ENCODE measurements around the gene BMPR2. TPM values are rescaled to one million over a fixed set of nuclear protein-coding genes. Genes with fewer than 3 reads are reported as not detected.
"Not testable (repeated sequence)": the region's sequence is repeated elsewhere in the genome, so short reads cannot be mapped to it uniquely, and the experiment has no call there.

The BMPR2 gene
- total RNA-seq, 4 donors from 2014 or later: 37.8 to 53.3 (median 51.2) TPM

- Histone ChIP-seq H3K9me3 (no peaks in the 10 kb centered on the region), H3K4me1 (no peaks in the 10 kb centered on the region), H3K4me3 (no peak overlapping the region), H3K27ac (no peak overlapping the region), H3K36me3 (peaks cover 0 to 56% (median 0%) of the 10 kb centered on the region in 3 donors), H3K27me3 (no peaks in the 10 kb centered on the region)
- no peak for TF ChIP-seq EP300 (IDR thresholded peaks at IDR 0.05)
- TF ChIP-seq POLR2A (IDR thresholded peaks at IDR 0.05): no peak
- no peak for DNase-seq (ENCODE audit: low spot score in 2 of 2)
- WGBS, 2 donors: 92 to 97% methylated on average over 4 of the region's 4 CpGs
Measured at GRCh38 chr2:202555356-202555755, 179.2 kb downstream of the BMPR2 start.

DNA sequence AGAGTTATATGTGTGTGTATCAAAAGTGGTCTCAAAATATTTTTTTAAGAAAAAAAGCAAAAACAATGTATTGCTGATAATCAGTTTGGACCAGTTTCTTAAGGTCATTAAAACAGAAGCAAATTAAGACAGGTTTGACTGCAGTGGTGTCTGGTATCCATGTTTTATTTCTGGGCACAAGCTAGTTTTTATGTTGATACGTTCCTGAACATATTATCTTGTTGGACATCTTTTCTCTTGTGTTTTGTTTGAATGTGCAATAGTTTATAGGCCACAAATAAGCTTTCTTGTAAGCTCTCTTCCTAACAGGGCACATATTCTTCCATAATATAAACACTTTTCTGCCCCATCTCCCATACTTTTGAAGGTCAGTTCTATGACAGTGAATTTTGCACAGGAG lies 184.1 kb downstream of the BMPR2 start:
- H3K4me3 ChIP-seq: no peak overlapping the region
- no peaks in the 10 kb centered on the region for H3K27me3 ChIP-seq
- no peaks in the 10 kb centered on the region for H3K4me1 ChIP-seq
- H3K27ac ChIP-seq: no peak overlapping the region
- peaks cover 0 to 42% (median 0%) of the 10 kb centered on the region in 3 donors for H3K36me3 ChIP-seq
- no peaks in the 10 kb centered on the region for H3K9me3 ChIP-seq
- 55 to 68% methylated on average over 1 of the region's 1 CpG for WGBS, 2 donors
- TF ChIP-seq POLR2A (IDR thresholded peaks at IDR 0.05) (no peak), EP300 (IDR thresholded peaks at IDR 0.05) (no peak)
- TF ChIP-seq, protein P1, sequence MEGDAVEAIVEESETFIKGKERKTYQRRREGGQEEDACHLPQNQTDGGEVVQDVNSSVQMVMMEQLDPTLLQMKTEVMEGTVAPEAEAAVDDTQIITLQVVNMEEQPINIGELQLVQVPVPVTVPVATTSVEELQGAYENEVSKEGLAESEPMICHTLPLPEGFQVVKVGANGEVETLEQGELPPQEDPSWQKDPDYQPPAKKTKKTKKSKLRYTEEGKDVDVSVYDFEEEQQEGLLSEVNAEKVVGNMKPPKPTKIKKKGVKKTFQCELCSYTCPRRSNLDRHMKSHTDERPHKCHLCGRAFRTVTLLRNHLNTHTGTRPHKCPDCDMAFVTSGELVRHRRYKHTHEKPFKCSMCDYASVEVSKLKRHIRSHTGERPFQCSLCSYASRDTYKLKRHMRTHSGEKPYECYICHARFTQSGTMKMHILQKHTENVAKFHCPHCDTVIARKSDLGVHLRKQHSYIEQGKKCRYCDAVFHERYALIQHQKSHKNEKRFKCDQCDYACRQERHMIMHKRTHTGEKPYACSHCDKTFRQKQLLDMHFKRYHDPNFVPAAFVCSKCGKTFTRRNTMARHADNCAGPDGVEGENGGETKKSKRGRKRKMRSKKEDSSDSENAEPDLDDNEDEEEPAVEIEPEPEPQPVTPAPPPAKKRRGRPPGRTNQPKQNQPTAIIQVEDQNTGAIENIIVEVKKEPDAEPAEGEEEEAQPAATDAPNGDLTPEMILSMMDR (IDR thresholded peaks at IDR 0.05): no peak
- no peak for DNase-seq (ENCODE audit: low spot score in 2 of 2)

GRCh38 chr2:202564226-202564625 lies 188.1 kb downstream of the BMPR2 start:
- H3K36me3 ChIP-seq: peaks cover 0 to 22% (median 0%) of the 10 kb centered on the region in 3 donors
- no peaks in the 10 kb centered on the region for H3K27me3 ChIP-seq
- no peaks in the 10 kb centered on the region for H3K9me3 ChIP-seq
- H3K4me3 ChIP-seq: no peak overlapping the region
- no peak for DNase-seq (ENCODE audit: low spot score in 2 of 2)
- no peaks in the 10 kb centered on the region for H3K4me1 ChIP-seq
- 65 to 73% methylated on average over 1 of the region's 1 CpG for WGBS, 2 donors
- TF ChIP-seq EP300 (IDR thresholded peaks at IDR 0.05) (no peak), POLR2A (IDR thresholded peaks at IDR 0.05) (no peak)
- TF ChIP-seq, protein P1 (IDR thresholded peaks at IDR 0.05): no peak
- no peak overlapping the region for H3K27ac ChIP-seq

DNA sequence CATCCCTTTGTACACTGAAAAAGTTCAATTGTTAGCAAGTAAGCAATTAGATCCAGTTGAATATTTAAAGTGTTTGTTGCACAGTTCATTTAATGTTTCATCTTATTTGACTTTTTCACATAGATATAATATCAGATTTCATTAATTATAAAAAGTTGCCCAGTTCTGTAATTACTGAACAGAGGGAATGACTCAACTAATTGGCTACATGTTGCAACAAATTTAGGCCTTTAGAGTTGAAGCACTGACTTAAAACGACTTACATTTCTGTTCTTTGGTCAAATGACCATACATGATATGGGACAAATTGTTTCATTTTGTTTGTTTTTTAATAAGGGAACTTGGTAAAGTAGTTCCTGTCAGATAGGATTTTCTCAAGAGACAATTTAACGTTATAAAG lies 190.2 kb downstream of the BMPR2 start:
- no peak overlapping the region for H3K4me3 ChIP-seq
- 51 to 66% methylated on average over 2 of the region's 2 CpGs for WGBS, 2 donors
- no peaks in the 10 kb centered on the region for H3K4me1 ChIP-seq
- H3K27me3 ChIP-seq: no peaks in the 10 kb centered on the region
- peaks cover 0 to 8% (median 0%) of the 10 kb centered on the region in 3 donors for H3K36me3 ChIP-seq
- TF ChIP-seq POLR2A (IDR thresholded peaks at IDR 0.05) (no peak), EP300 (IDR thresholded peaks at IDR 0.05) (no peak)
- TF ChIP-seq, protein P1 (IDR thresholded peaks at IDR 0.05): no peak
- no peaks in the 10 kb centered on the region for H3K9me3 ChIP-seq
- H3K27ac ChIP-seq: no peak overlapping the region
- DNase-seq (ENCODE audit: low spot score in 2 of 2): no peak

GRCh38 chr2:202574541-202574940 lies 198.4 kb downstream of the BMPR2 start:
- no peak for TF ChIP-seq POLR2A (IDR thresholded peaks at IDR 0.05)
- TF ChIP-seq EP300 (IDR thresholded peaks at IDR 0.05): no peak
- TF ChIP-seq, protein P1 (IDR thresholded peaks at IDR 0.05): no peak
- H3K4me3 ChIP-seq: no peak overlapping the region
- H3K27me3 ChIP-seq: no peaks in the 10 kb centered on the region
- no peaks in the 10 kb centered on the region for H3K36me3 ChIP-seq
- no peak for DNase-seq (ENCODE audit: low spot score in 2 of 2)
- no peaks in the 10 kb centered on the region for H3K9me3 ChIP-seq
- H3K27ac ChIP-seq: no peak overlapping the region
- whole genome bisulfite sequencing, 2 donors: 88 to 94% methylated on average over 2 of the region's 2 CpGs
- no peaks in the 10 kb centered on the region for H3K4me1 ChIP-seq

- H3K4me3 ChIP-seq; H3K9me3 ChIP-seq; H3K27ac ChIP-seq; H3K27me3 ChIP-seq; H3K36me3 ChIP-seq; DNase-seq (ENCODE audit: low spot score in 2 of 2); H3K4me1 ChIP-seq: not testable (repeated sequence)
- 93 to 95% methylated on average over 5 of the region's 5 CpGs for WGBS, 2 donors
Measured at GRCh38 chr2:202575194-202575593, 199.1 kb downstream of the BMPR2 start.
